CD4-positive, alpha-beta T cell (primary cell): Measurements from ENCODE around the gene ST6GAL1. TPM values are rescaled to one million over a fixed set of nuclear protein-coding genes. Genes with fewer than 3 reads are reported as not detected.
"Not testable (repeated sequence)": the region's sequence is repeated elsewhere in the genome, so short reads cannot be mapped to it uniquely, and the experiment has no call there.

Experiments
- ATAC-seq: fragments of 200-7000 bp; cut with Tn5 transposase; one replicate; pipeline ENCODE4 v1.10.0; 2022; ENCODE audit warnings: mild to moderate bottlenecking; ENCODE audit not compliant: poor library complexity
- CTCF ChIA-PET: fragments of 350-600 bp; sonication (Branson Sonifier 250); formaldehyde crosslinking; loops from one replicate; lab custom pipeline; 2021; ENCODE audit warnings: antibody characterized with exemption, inconsistent platforms; lab: Charles Lee
- POLR2A ChIA-PET: fragments of 350-600 bp; sonication (Branson Sonifier 250); formaldehyde crosslinking; loops from one replicate; lab custom pipeline; 2021; ENCODE audit warnings: antibody characterized with exemption, inconsistent platforms; lab: Charles Lee
- DNase-seq, 14 experiments: peaks; one replicate each; pipeline ENCODE4 v3.0.0-alpha.2; 2013 to 2020; ENCODE audit warnings: mixed read lengths in 2 of 14
- H3K27ac ChIP-seq, 2 donors: one replicate each; pipeline versions ENCODE4 v1.5.1 to v1.7.0; 2013; ENCODE audit warnings: low read length in 2 of 2, low read depth in 1 of 2, mild to moderate bottlenecking in 1 of 2
- H3K27me3 ChIP-seq, 2 experiments: 1 replicate in 1 of 2; 2 replicates in 1 of 2; pipeline versions ENCODE4 v1.6.1 to v1.7.0; 2013; ENCODE audit warnings: low read length in 2 of 2, control low read depth in 1 of 2, mild to moderate bottlenecking in 1 of 2, moderate library complexity in 1 of 2; ENCODE audit not compliant: insufficient read depth in 2 of 2, control insufficient read depth in 1 of 2
- H3K36me3 ChIP-seq: one replicate; pipeline ENCODE4 v1.6.1; 2013; ENCODE audit warnings: low read length, control low read depth; ENCODE audit not compliant: insufficient read depth
- H3K4me1 ChIP-seq: one replicate; pipeline ENCODE4 v1.6.1; 2013; ENCODE audit warnings: low read length, control low read depth; ENCODE audit not compliant: insufficient read depth
- H3K4me3 ChIP-seq: one replicate; pipeline ENCODE4 v1.5.1; 2013; ENCODE audit warnings: mild to moderate bottlenecking, low read length, moderate library complexity
- H3K9me3 ChIP-seq, 2 experiments: 1 replicate in 1 of 2; 2 replicates in 1 of 2; pipeline versions ENCODE4 v1.6.1 to v1.7.0; 2013; ENCODE audit warnings: low read length in 2 of 2, mild to moderate bottlenecking in 2 of 2, control low read depth in 1 of 2, moderate library complexity in 1 of 2; ENCODE audit not compliant: control insufficient read depth in 1 of 2, insufficient read depth in 1 of 2
- H3K27ac Mint-ChIP-seq: one replicate; pipeline ENCODE4 v1.8.0; 2020; ENCODE audit warnings: mixed read lengths
- H3K27me3 Mint-ChIP-seq: one replicate; pipeline ENCODE4 v1.8.0; 2021; ENCODE audit warnings: mixed read lengths
- H3K36me3 Mint-ChIP-seq: one replicate; pipeline ENCODE4 v1.8.0; 2021; ENCODE audit warnings: low read depth, mixed read lengths
- H3K4me1 Mint-ChIP-seq: one replicate; pipeline ENCODE4 v1.8.0; 2021; ENCODE audit warnings: low read depth, mixed read lengths
- H3K4me3 Mint-ChIP-seq: one replicate; pipeline ENCODE4 v1.8.0; 2020; ENCODE audit warnings: mild to moderate bottlenecking, mixed read lengths
- H3K9me3 Mint-ChIP-seq: one replicate; pipeline ENCODE4 v1.8.0; 2020; ENCODE audit warnings: mixed read lengths
- intact Hi-C, 2 experiments: fragments of 100-400 bp; cut with DNase I in 1 of 2; cut with micrococcal nuclease in 1 of 2; formaldehyde crosslinking; loops; one replicate each; pipeline versions ENCODE4 v1.15.1 to v1.9.0; 2023 to 2025; cut with DNase I, micrococcal nuclease
- total RNA-seq, 174 experiments: library from RNA in 2 of 174; stranded (reverse) in 2 of 174; gene quantifications; one replicate each; pipeline ENCODE4 v1.2.3 and lab custom pipeline; 2021 to 2026
- TF ChIP-seq, protein P1 (sequence below): fragments of 200-600 bp; IDR thresholded peaks from one replicate; pipeline ENCODE4 v1.8.0; 2022; ENCODE audit warnings: antibody characterized with exemption, mild to moderate bottlenecking

Gene ST6GAL1
- total RNA-seq, 2 experiments from 2014 or later = 27.6 to 29.1 TPM

DNA sequence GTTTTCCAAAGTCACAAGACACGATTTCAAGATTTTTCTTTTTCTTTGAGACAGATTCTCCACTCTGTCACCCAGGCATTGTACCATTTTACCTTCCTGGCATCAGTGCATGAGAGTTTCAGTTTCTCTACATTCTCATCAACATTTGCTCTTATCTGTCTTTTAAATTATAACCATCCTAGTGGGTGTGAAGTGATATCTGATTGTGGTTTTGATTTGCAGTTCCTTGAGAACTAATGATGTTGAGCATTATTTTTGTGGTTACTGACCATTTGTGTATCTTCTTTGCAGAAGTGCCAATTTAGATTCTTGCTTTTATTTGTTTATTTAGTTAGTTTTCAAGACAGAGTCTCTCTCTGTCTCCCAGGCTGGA lies 46.7 kb upstream of the ST6GAL1 start:
- intact Hi-C loops = no loop called here
- CTCF ChIA-PET = no interaction called here
- H3K9me3 Mint-ChIP-seq = no peaks in the 10 kb centered on the region
- Histone ChIP-seq H3K4me1 (peaks cover 15% of the 10 kb centered on the region), H3K27ac (no peak overlapping the region), H3K4me3 (no peak overlapping the region), H3K27me3 (no peaks in the 10 kb centered on the region), H3K9me3 (peaks cover 0 to 4% of the 10 kb centered on the region in 2 experiments), H3K36me3 (no peaks in the 10 kb centered on the region)
- DNase-seq = peak in 1 of 14 experiments; percentile 36
- H3K27me3 Mint-ChIP-seq = no peaks in the 10 kb centered on the region
- ATAC-seq = no peak
- TF ChIP-seq, protein P1, sequence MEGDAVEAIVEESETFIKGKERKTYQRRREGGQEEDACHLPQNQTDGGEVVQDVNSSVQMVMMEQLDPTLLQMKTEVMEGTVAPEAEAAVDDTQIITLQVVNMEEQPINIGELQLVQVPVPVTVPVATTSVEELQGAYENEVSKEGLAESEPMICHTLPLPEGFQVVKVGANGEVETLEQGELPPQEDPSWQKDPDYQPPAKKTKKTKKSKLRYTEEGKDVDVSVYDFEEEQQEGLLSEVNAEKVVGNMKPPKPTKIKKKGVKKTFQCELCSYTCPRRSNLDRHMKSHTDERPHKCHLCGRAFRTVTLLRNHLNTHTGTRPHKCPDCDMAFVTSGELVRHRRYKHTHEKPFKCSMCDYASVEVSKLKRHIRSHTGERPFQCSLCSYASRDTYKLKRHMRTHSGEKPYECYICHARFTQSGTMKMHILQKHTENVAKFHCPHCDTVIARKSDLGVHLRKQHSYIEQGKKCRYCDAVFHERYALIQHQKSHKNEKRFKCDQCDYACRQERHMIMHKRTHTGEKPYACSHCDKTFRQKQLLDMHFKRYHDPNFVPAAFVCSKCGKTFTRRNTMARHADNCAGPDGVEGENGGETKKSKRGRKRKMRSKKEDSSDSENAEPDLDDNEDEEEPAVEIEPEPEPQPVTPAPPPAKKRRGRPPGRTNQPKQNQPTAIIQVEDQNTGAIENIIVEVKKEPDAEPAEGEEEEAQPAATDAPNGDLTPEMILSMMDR = no peak
- no peak overlapping the region for H3K27ac Mint-ChIP-seq
- POLR2A ChIA-PET = no interaction called here
- H3K4me3 Mint-ChIP-seq = peak overlapping the region; percentile 9
- no peaks in the 10 kb centered on the region for H3K36me3 Mint-ChIP-seq
- peaks cover 46% of the 10 kb centered on the region for H3K4me1 Mint-ChIP-seq

GRCh38 chr3:186884868-186885267 lies 45.5 kb upstream of the ST6GAL1 start:
- intact Hi-C loops, ATAC-seq: not testable (repeated sequence)

GRCh38 chr3:186886202-186886981 lies 43.9 kb upstream of the ST6GAL1 start:
- H3K36me3 ChIP-seq = no peaks in the 10 kb centered on the region
- Mint-ChIP-seq H3K4me1 (peaks cover 28% of the 10 kb centered on the region), H3K9me3 (no peaks in the 10 kb centered on the region), H3K27ac (no peak overlapping the region), H3K36me3 (no peaks in the 10 kb centered on the region), H3K4me3 (no peak overlapping the region), H3K27me3 (no peaks in the 10 kb centered on the region)
- intact Hi-C loops = no loop called here
- ATAC-seq = no peak
- peaks cover 8% of the 10 kb centered on the region for H3K4me1 ChIP-seq
- no peaks in the 10 kb centered on the region for H3K27me3 ChIP-seq
- no peak overlapping the region for H3K4me3 ChIP-seq
- no peak overlapping the region for H3K27ac ChIP-seq
- CTCF ChIA-PET = no interaction called here
- TF ChIP-seq, protein P1 = no peak
- no peak for DNase-seq
- peaks cover 0 to 4% of the 10 kb centered on the region in 2 experiments for H3K9me3 ChIP-seq
- POLR2A ChIA-PET = no interaction called here

More at GRCh38 chr3:186884868-186885267, 45.5 kb upstream of the ST6GAL1 start:
- POLR2A ChIA-PET, H3K27me3 ChIP-seq, H3K36me3 ChIP-seq, H3K4me3 Mint-ChIP-seq, H3K27me3 Mint-ChIP-seq, H3K4me3 ChIP-seq, H3K27ac ChIP-seq, H3K9me3 Mint-ChIP-seq, CTCF ChIA-PET, H3K9me3 ChIP-seq, DNase-seq, H3K27ac Mint-ChIP-seq, H3K36me3 Mint-ChIP-seq: not testable (repeated sequence)
- H3K4me1 Mint-ChIP-seq = peaks cover 40% of the 10 kb centered on the region
- peaks cover 15% of the 10 kb centered on the region for H3K4me1 ChIP-seq

DNA sequence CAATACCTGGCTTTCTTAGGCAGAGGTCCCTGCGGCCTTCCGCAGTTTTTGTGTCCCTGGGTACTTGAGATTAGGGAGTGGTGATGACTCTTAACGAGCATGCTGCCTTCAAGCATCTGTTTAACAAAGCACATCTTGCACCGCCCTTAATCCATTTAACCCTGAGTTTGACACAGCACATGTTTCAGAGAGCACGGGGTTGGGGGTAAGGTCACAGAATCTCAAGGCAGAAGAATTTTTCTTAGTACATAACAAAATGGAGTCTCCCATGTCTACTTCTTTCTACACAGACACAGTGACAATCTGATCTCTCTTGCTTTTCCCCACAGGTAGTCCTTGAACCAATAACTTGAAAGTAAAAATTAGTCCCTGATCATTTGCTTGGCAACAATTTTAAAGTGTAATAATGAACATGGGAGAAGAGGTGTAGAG lies 42.8 kb upstream of the ST6GAL1 start:
- H3K36me3 Mint-ChIP-seq, CTCF ChIA-PET, H3K4me3 ChIP-seq, POLR2A ChIA-PET, H3K27me3 ChIP-seq, H3K27ac Mint-ChIP-seq, H3K36me3 ChIP-seq, ATAC-seq, H3K9me3 ChIP-seq, H3K27me3 Mint-ChIP-seq, H3K4me1 ChIP-seq, H3K27ac ChIP-seq, H3K9me3 Mint-ChIP-seq, DNase-seq, intact Hi-C loops, H3K4me3 Mint-ChIP-seq: not testable (repeated sequence)
- peaks cover 20% of the 10 kb centered on the region for H3K4me1 Mint-ChIP-seq
